SK-N-MC (cell line): ENCODE measurements around the gene ARMC6.

ENCODE experiments used
- EZH2 ChIP-seq: fragments of 200-600 bp; sonication (generic); IDR thresholded peaks from one replicate; pipeline ENCODE4 v1.6.1; 2017; ENCODE audit warnings: antibody characterized with exemption
- POLR2AphosphoS5 ChIP-seq: IDR thresholded peaks from 2 replicates; pipeline ENCODE4 v1.6.1; 2012; ENCODE audit warnings: mild to moderate bottlenecking, low read depth, low read length, borderline replicate concordance

- TF ChIP-seq EZH2 (no peak), POLR2AphosphoS5 (no peak)
Observed at GRCh38 chr19:19025861-19026260, 7.5 kb upstream of the ARMC6 start.
